GM23338 (cell line): Measurements from ENCODE around the gene MAMLD1.

Experiments
- EZH2phosphoT487 ChIP-seq: fragments of 200-600 bp; sonication (generic); IDR thresholded peaks from one replicate; pipeline ENCODE4 v1.8.1; 2018; ENCODE audit warnings: antibody characterized with exemption; ENCODE audit not compliant: unreplicated experiment
- JUNB ChIP-seq: IDR thresholded peaks from one replicate; pipeline ENCODE4 v1.6.1; 2016; ENCODE audit warnings: antibody characterized with exemption; ENCODE audit not compliant: unreplicated experiment
- TF ChIP-seq, protein P1 (sequence below), 2 experiments: fragments of 200-600 bp in 1 of 2; sonication (generic) in 1 of 2; conservative IDR thresholded peaks; 2 replicates each; pipeline versions ENCODE4 v1.5.1 to v1.6.1; 2016 to 2017; ENCODE audit warnings: antibody characterized with exemption in 2 of 2, low read depth in 2 of 2, mild to moderate bottlenecking in 2 of 2, moderate library complexity in 1 of 2
- TF ChIP-seq, protein P2 (sequence below): IDR thresholded peaks from one replicate; pipeline ENCODE4 v1.6.1; 2018; ENCODE audit warnings: antibody characterized with exemption; ENCODE audit not compliant: unreplicated experiment

DNA sequence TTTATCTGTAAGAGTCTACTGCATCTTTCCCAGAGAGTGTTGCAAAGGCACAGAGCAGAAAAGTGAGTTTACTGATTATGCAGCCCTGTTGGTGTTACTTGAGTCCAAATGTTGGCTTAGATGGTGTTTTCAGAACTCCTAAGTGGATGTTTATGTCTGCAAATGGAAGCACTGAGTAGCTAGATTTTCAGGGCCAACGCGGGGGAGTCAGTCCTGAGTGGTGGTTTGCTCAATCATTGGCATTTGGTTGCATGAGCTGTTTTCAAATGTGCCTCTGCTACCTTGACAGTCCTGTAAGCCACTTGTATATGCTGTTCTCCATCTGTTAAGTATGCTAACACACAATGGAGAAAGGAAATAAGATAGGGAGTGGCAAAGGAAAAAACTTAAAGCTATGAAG lies 45.4 kb downstream of the MAMLD1 start:
- TF ChIP-seq, protein P1, sequence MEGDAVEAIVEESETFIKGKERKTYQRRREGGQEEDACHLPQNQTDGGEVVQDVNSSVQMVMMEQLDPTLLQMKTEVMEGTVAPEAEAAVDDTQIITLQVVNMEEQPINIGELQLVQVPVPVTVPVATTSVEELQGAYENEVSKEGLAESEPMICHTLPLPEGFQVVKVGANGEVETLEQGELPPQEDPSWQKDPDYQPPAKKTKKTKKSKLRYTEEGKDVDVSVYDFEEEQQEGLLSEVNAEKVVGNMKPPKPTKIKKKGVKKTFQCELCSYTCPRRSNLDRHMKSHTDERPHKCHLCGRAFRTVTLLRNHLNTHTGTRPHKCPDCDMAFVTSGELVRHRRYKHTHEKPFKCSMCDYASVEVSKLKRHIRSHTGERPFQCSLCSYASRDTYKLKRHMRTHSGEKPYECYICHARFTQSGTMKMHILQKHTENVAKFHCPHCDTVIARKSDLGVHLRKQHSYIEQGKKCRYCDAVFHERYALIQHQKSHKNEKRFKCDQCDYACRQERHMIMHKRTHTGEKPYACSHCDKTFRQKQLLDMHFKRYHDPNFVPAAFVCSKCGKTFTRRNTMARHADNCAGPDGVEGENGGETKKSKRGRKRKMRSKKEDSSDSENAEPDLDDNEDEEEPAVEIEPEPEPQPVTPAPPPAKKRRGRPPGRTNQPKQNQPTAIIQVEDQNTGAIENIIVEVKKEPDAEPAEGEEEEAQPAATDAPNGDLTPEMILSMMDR (conservative IDR thresholded peaks at IDR 0.05; ENCODE audit: low read depth in 2 of 2), result no peak
- TF ChIP-seq EZH2phosphoT487 (no peak), JUNB (no peak)
- TF ChIP-seq, protein P2, sequence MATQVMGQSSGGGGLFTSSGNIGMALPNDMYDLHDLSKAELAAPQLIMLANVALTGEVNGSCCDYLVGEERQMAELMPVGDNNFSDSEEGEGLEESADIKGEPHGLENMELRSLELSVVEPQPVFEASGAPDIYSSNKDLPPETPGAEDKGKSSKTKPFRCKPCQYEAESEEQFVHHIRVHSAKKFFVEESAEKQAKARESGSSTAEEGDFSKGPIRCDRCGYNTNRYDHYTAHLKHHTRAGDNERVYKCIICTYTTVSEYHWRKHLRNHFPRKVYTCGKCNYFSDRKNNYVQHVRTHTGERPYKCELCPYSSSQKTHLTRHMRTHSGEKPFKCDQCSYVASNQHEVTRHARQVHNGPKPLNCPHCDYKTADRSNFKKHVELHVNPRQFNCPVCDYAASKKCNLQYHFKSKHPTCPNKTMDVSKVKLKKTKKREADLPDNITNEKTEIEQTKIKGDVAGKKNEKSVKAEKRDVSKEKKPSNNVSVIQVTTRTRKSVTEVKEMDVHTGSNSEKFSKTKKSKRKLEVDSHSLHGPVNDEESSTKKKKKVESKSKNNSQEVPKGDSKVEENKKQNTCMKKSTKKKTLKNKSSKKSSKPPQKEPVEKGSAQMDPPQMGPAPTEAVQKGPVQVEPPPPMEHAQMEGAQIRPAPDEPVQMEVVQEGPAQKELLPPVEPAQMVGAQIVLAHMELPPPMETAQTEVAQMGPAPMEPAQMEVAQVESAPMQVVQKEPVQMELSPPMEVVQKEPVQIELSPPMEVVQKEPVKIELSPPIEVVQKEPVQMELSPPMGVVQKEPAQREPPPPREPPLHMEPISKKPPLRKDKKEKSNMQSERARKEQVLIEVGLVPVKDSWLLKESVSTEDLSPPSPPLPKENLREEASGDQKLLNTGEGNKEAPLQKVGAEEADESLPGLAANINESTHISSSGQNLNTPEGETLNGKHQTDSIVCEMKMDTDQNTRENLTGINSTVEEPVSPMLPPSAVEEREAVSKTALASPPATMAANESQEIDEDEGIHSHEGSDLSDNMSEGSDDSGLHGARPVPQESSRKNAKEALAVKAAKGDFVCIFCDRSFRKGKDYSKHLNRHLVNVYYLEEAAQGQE, result no peak
